ENCODE data around the gene GDI2.
"Not testable (repeated sequence)": the region's sequence is repeated elsewhere in the genome, so short reads cannot be mapped to it uniquely, and the experiment has no call there.

GDI2 gene

GRCh38 chr10:5777758-5778157, 35.5 kb downstream of the GDI2 start:
- DNase-seq = not testable (repeated sequence)

GRCh38 chr10:5776881-5777197, 36.4 kb downstream of the GDI2 start:
- no peak for DNase-seq

- no peak for DNase-seq
These were observed 36.9 kb downstream of the GDI2 start for GRCh38 chr10:5776136-5776880.

- DNase-seq = no peak
These were observed 37.5 kb downstream of the GDI2 start for GRCh38 chr10:5775685-5776084.

GRCh38 chr10:5774987-5775620, 38.1 kb downstream of the GDI2 start:
- DNase-seq = no peak

- no peak for DNase-seq
These were observed 47.0 kb downstream of the GDI2 start for GRCh38 chr10:5766189-5766588.

GRCh38 chr10:5765617-5766016, 47.6 kb downstream of the GDI2 start:
- DNase-seq = no peak

- DNase-seq = peak; percentile 35
These were observed 48.6 kb downstream of the GDI2 start for GRCh38 chr10:5764422-5765297.

- DNase-seq = no peak
These were observed 50.7 kb downstream of the GDI2 start for GRCh38 chr10:5762531-5762930.

- no peak for DNase-seq
These were observed 52.0 kb downstream of the GDI2 start for GRCh38 chr10:5761220-5761619.

- no peak for DNase-seq
These were observed 52.7 kb downstream of the GDI2 start for GRCh38 chr10:5760515-5760914.

GRCh38 chr10:5758927-5759326, 54.3 kb downstream of the GDI2 start:
- no peak for DNase-seq

GRCh38 chr10:5757766-5758517, 55.3 kb downstream of the GDI2 start:
- no peak for DNase-seq

GRCh38 chr10:5752301-5752871, 60.8 kb downstream of the GDI2 start:
- DNase-seq = no peak

- DNase-seq = no peak
These were observed 61.5 kb downstream of the GDI2 start for GRCh38 chr10:5751601-5752253.

GRCh38 chr10:5748394-5748803, 64.8 kb downstream of the GDI2 start:
- no peak for DNase-seq

GRCh38 chr10:5746197-5746596, 67.0 kb downstream of the GDI2 start:
- no peak for DNase-seq

- no peak for DNase-seq
These were observed 68.4 kb downstream of the GDI2 start for GRCh38 chr10:5744849-5745248.

- DNase-seq = no peak
These were observed 69.5 kb downstream of the GDI2 start for GRCh38 chr10:5743736-5744135.

- no peak for DNase-seq
These were observed 71.1 kb downstream of the GDI2 start for GRCh38 chr10:5742116-5742515.

- DNase-seq = no peak
These were observed 72.0 kb downstream of the GDI2 start for GRCh38 chr10:5741276-5741675.

GRCh38 chr10:5738427-5738826, 74.8 kb downstream of the GDI2 start:
- no peak for DNase-seq
